HCT116 (cell line): ENCODE measurements around the gene QRICH2.

Experiments used
- CBX3 ChIP-seq: IDR thresholded peaks from 2 replicates; pipeline ENCODE4 v1.6.1; 2012; ENCODE audit warnings: low read depth
- ELF1 ChIP-seq: IDR thresholded peaks from 2 replicates; pipeline ENCODE4 v1.6.1; 2012; ENCODE audit warnings: low read depth, borderline replicate concordance
- EZH2 ChIP-seq: fragments of 200-600 bp; sonication (generic); IDR thresholded peaks from 2 replicates; pipeline ENCODE4 v1.6.1; 2017; ENCODE audit warnings: antibody characterized with exemption, mixed run types
- EZH2phosphoT487 ChIP-seq: fragments of 200-600 bp; IDR thresholded peaks from 2 replicates; pipeline ENCODE4 v1.6.1; 2018; ENCODE audit warnings: antibody characterized with exemption, borderline replicate concordance
- POLR2AphosphoS5 ChIP-seq: IDR thresholded peaks from 2 replicates; pipeline ENCODE4 v1.6.1; 2011; ENCODE audit warnings: mild to moderate bottlenecking, low read depth, low read length, moderate library complexity
- SIN3A ChIP-seq: IDR thresholded peaks from 2 replicates; pipeline ENCODE4 v1.6.1; 2012; ENCODE audit warnings: low read depth
- SRF ChIP-seq: IDR thresholded peaks from 2 replicates; pipeline ENCODE4 v1.6.1; 2012; ENCODE audit warnings: low read depth
- YY1 ChIP-seq: IDR thresholded peaks from 2 replicates; pipeline ENCODE4 v1.6.1; 2011; ENCODE audit warnings: low read length, low read depth, moderate library complexity, mild to moderate bottlenecking; ENCODE audit not compliant: insufficient replicate concordance; ENCODE audit errors: extremely low read depth
- TF ChIP-seq, protein P1 (sequence below), 3 experiments: fragments of 200-600 bp in 1 of 3; sonication (generic) in 1 of 3; IDR thresholded peaks in 2 of 3; conservative IDR thresholded peaks in 1 of 3; 2 replicates each; pipeline ENCODE4 v1.5.1; 2012 to 2017; ENCODE audit warnings: low read depth in 2 of 3, low read length in 2 of 3, antibody characterized with exemption in 1 of 3, borderline replicate concordance in 1 of 3, control low read depth in 1 of 3, mild to moderate bottlenecking in 1 of 3, mixed read lengths in 1 of 3, mixed run types in 1 of 3, moderate library complexity in 1 of 3; ENCODE audit not compliant: insufficient read depth in 1 of 3
- TF ChIP-seq, protein P2 (sequence below): IDR thresholded peaks from 2 replicates; pipeline ENCODE4 v1.6.1; 2012

DNA sequence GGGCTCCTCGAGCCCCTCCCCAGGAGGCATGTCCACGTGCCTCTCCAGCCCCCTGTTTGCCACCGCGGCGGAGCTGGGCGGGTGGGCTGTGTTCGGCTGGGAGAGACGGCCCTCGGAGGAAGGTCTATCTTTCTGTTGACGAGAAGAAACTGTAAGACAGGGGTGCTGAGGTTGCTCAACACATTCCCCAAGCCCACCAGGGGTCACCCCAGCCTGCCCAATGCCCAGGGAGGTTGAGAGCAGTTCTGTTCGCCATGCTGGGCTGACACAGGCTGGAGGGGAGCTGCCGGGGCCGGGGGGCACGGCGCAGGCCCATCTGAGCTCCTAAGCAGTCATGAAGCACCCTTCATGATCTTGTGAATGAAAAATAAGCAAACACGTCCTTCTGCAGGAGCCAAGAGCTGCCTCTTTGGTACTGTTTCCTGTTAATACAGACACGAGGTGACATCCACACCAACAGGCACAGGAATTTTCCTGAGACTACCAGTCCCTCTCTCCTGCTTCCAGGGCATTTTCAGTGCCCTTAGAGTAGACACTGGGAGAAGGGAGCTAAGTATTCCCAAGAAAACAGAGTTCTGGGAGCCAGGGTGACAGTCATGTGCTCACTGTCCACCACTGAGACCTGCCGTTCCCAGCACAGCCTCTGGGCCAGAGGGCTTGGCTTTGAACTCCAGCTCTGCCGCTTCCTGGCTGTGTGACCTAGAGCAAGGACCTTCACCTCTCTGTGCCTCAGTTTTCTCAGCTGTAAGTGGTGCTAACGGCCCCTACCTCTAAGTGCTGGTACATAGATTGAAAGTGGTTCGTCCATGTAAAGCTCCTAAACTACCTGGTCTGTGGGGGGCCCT is 33.7 kb downstream of the QRICH2 start:
- TF ChIP-seq EZH2phosphoT487: no peak
- TF ChIP-seq, protein P1, sequence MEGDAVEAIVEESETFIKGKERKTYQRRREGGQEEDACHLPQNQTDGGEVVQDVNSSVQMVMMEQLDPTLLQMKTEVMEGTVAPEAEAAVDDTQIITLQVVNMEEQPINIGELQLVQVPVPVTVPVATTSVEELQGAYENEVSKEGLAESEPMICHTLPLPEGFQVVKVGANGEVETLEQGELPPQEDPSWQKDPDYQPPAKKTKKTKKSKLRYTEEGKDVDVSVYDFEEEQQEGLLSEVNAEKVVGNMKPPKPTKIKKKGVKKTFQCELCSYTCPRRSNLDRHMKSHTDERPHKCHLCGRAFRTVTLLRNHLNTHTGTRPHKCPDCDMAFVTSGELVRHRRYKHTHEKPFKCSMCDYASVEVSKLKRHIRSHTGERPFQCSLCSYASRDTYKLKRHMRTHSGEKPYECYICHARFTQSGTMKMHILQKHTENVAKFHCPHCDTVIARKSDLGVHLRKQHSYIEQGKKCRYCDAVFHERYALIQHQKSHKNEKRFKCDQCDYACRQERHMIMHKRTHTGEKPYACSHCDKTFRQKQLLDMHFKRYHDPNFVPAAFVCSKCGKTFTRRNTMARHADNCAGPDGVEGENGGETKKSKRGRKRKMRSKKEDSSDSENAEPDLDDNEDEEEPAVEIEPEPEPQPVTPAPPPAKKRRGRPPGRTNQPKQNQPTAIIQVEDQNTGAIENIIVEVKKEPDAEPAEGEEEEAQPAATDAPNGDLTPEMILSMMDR (IDR thresholded peaks at IDR 0.05 in 2 of 3, conservative IDR thresholded peaks at IDR 0.05 in 1 of 3; ENCODE audit: borderline replicate concordance in 1 of 3, insufficient read depth in 1 of 3, low read depth in 2 of 3, low read length in 2 of 3): no peak
- TF ChIP-seq EZH2: no peak
- TF ChIP-seq, protein P2, sequence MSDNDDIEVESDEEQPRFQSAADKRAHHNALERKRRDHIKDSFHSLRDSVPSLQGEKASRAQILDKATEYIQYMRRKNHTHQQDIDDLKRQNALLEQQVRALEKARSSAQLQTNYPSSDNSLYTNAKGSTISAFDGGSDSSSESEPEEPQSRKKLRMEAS: no peak
- TF ChIP-seq ELF1: no peak
- no peak for TF ChIP-seq SIN3A
- no peak for TF ChIP-seq SRF
- no peak for TF ChIP-seq CBX3
- TF ChIP-seq POLR2AphosphoS5: no peak
- TF ChIP-seq YY1: no peak
